HG02571 (cell line): ENCODE results near the gene DIO3.

Experiments
- ATAC-seq: cut with Tn5 transposase; IDR thresholded peaks from one replicate; pipeline ENCODE4 v1.9.1; 2021; ENCODE audit warnings: mild to moderate bottlenecking, moderate library complexity; ENCODE audit not compliant: unreplicated experiment

Gene DIO3

DNA sequence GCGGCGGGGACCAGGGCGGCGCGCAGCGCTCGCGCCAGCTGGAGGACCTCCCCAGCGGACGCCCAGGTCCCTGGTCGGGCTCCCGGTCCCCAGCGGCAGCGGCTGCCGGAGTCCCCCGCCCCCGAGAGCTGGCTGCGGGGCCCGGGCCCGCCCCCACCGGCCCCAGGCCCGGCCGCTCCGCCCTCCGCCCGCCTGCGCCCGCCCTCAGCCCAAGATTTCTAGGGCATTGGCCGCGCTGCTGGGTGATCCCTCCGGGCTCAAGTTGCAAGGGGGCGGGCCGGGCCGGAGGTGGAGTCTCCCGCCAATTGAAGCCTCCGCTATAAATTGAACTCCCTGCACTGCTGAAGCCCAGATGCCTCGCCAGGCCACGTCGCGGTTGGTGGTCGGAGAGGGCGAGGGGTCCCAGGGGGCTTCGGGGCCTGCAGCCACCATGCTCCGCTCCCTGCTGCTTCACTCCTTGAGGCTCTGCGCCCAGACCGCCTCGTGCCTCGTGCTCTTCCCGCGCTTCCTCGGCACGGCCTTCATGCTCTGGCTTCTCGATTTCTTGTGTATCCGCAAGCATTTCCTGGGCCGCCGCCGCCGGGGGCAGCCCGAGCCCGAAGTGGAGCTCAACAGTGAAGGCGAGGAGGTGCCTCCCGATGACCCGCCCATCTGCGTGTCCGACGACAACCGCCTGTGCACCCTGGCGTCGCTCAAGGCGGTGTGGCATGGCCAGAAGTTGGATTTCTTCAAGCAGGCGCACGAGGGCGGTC is at the start of gene DIO3:
DIO3 (plus strand) TSS at position 351 of the 752 bp plus-strand sequence.
- ATAC-seq: no peak

DNA sequence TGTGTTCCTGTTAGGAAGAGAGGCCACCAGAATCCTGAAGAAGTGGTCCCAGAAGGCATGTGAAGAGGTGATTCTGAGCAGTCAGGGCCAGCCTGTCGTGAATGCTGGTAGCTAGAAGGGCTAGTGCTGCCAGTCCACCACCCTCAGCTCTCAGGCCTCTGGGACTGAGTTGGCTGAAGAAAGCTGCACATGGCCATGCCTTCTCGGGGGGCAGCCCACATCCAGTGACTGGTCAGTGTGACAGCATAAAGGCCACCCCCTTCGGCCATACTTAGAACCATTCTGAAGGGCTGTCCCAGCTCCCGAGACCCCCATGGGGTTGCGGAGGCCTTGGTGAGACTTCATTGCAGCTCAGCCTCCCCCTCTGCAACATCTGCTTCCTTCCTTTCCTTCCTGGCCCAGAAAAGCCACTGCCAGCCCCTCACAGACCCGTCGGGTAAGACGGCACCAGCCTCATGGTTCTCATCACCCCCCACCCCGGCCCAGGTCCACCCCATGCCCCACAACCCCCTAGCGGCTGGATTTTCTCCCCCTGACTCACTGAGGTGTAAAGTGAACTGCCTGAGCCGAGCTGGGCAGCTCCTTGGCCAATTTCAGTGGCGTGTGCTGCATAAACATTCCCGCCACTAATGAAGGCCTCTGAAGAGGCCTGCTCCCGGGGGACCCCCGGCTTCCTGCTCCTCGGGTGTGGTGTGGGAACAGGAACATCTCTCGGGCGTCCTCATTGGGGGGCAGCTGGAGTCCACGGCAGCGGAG is 49.5 kb upstream of the DIO3 start:
- no peak for ATAC-seq

DNA sequence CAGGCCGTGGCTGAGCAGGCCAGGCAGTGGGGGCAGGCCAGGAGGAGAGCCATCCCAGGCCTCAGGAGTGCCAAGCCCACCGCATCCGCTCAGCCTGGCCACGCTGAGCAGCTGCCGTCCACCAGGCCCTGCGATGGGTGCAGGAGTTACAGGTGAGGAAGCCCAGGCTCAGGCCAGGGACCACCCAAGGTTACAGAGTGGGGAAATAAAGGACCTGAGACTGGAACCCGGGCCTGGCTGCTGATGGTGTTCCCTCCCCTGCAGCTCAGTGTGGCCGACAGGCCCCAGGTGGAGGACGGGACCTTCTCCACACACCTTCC is 49.0 kb upstream of the DIO3 start:
- no peak for ATAC-seq

DNA sequence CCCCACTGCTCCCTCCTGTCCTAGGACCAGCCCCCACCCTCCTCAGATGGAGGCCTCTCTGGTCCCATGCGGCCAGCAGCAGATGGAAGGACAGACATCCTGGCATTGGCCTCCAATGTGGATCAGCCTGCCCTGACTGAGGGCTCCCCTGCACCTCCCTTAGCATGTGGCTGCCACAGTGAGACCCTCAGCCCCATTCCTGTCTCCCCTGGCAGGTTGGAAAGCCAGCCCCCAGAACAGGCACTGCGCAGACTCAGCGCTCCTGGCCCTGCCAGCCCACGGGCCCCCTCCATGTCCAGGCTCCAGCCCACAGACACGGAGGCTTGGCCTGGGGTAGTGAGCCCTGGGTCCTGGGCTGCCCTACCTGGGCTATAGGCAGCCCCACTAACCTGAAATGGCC is 47.2 kb upstream of the DIO3 start:
- ATAC-seq: no peak

DNA sequence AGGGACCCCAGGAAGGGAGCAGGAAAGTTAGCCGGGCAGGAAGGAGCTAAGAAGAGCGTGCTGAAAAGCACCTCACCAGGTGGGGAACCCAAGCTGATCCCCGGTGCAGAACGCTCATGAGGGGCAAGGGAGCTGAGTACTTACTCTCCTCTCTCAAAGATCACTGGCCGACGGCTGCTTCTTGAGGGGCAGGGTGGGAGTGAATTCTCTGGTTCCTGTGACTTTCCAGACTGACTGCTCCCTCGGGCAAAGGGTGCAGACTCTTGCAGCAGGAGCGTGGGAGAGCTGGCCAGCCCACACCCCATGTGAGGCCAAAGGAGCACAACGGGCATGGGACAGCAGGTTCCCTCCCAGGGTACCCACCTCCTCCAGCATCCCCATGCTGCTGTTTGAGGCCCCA is 44.9 kb upstream of the DIO3 start:
- ATAC-seq: no peak

DNA sequence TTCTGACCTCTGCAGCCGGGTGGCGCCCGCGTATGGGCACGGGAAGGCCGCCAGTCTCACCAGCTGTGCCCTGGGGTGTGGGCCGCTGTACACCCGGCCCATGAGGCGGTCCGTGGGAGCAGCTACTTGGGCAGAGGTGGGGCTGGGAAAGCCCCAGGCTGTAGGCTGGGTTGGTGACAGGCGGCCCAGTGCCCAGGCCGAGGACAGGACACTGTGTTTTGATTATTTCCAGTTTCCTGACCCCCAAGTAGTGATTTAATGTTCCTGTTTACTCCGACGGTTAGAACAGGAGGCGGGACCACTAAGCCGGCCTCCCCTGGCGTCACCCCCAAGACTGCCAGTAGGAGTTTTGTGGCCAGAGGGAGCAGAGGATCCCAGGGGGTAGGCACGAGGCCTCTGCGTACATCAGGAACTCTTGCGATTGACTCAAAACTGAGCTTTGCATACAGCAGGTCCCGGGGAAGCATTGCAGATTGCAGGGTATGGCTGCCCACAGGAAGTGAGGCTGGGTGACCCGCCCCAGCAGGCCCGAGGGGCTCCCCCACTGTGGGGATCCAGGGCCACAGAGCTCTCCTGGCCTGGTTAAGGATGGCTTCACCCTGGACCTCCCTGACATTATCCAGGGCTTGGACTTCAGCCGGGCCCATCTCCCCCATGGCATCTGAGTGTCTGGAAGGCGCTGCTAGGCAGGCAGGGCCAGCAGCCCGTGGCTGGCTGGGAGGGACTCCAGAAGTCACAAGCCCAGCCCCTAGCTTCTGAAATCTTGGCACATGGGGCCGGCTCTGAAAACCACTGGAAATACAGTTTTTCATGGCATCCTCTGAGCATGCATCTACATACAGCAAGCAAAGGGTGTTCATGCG is 42.5 kb upstream of the DIO3 start:
- no peak for ATAC-seq

DNA sequence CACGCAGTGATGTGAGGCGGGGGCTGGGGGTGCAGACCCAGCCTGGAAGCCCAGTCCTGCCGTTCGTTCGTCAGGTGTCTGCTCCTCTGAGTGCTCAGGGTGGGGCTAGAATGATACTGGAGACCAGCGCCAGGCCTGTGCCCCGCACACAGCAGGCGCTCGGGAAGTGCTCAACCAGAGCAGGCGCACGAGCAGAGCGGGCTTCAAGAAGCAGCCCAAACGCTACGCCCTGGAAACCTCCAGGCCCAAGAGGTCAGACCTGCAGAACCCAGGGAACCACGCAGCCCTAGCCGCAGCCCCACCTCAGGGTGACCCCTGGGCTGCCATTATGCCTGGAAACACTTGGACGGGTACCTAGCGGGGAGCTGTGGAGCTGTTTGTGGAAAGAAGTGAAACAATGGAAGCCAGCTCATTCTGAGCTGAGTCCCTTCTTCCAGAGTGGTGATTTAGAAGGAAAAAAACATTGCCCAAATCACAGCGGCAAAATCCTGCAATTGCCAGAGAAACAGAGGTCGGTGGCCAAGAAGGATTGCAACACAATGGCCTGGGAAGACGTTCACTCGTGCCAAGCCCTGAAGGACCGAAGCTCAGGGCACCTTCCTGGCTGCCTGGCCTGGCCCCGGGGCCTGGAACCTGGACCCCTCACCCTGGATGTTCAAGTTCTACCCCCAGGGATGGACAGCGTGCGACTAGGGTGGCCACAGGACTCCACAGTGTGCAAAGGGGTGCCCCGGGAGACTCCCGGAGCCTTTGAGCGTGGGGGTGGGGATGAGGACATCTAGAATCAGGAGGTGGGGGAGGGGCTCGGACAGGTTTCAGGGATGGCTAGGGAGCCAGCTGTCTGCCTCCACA is 40.4 kb upstream of the DIO3 start:
- no peak for ATAC-seq

DNA sequence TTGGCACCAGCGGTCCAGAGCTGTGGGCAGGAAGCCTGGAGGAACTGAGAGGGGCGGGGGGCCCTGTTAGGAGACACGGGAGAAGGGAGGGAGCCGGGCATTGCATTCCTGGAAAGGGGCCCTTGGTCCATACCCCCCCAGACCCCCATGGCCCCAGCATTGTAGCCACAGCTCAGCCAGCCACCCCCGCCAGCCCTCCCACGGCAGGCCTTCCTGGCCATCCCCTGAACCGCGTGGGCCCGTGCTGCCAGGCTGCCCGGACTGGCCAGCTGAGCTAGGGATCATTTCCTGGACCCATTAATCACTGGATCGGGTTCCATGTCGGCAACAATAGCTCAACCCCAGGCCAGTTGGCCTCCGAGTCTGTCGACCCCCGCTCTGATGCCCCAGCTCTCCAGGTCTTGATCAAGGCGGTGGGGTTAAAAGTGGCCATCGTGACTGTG is 39.8 kb upstream of the DIO3 start:
- no peak for ATAC-seq

DNA sequence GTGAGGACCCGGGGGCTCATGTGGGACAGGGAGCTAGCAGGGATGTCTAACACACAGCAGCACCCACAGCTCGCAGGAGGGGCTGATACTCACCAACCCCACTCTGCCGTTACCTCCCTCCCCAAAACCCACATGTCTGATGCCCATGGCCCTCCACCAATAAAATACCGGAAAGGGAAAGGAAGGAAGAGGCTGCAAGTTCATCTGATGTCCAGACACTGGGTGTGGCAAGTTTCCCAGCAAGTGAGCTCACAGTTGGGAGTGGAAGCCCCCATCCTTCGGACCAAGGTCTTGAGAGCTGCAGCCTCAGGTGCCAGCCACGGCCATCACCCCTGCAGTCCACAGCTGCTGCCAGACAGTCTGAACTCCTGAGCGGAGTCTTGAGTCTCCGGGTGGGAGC is 39.3 kb upstream of the DIO3 start:
- no peak for ATAC-seq

DNA sequence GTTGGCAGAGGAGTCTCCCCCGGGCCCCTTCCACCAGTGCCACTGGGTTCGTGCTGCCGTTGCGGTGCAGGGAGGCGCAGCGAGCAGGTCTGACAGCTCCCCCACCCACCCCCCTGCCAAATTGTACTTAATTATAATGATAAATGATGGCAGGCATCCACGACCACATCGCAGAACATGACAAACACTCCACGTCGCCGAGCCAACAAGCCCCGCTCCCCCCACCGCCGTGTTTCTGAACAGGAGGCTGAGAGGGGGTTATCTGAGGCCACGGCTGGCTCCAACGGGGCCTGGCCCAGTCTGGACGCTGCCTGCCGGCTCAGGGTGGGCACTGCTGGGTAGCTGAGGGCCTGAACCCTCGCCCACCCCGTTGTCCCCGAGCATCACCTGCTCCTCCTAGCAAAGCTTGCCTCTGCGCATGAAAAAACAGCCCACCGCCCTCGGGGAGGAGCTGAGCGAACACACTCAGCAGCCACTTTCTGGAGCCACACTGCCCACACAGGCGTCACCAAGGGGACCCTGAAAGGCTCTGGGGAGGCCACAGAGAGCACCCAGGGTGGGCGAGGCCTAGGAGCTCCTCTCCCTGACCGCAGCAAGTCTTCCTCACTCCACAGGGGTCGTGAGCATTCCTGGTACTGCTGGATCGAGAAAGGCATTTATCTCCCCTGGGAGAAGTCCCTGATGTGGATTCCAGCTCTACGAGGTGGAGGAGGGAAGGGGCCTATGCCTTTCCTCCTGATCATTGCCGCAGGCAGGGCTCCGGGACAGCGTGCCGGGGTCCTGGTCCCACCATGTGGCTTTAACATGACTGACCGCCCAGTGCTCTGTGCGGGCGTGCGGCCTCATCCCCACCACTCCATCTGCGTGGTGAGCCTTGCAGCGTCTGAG is 35.4 kb upstream of the DIO3 start:
- no peak for ATAC-seq

DNA sequence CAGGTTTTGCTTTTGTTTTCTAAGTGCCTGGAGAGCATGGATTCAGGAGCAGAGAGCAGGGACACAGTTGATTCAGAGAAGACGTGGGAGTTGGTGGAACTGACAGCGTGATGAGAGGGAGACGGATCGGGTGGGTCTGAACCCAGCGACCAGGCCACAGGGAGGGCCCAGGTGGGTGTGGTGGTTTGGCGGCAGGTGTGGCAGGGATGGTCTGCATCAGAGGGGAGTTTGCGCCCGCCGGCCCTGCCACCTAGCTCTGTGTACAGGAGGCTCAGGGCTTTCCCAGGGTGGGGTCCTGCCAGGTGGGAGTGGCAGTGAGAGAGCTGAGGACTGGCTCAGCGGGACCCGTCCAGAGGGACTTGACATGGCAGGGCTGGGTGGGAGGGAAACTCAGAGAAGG is 33.3 kb upstream of the DIO3 start:
- ATAC-seq: no peak

DNA sequence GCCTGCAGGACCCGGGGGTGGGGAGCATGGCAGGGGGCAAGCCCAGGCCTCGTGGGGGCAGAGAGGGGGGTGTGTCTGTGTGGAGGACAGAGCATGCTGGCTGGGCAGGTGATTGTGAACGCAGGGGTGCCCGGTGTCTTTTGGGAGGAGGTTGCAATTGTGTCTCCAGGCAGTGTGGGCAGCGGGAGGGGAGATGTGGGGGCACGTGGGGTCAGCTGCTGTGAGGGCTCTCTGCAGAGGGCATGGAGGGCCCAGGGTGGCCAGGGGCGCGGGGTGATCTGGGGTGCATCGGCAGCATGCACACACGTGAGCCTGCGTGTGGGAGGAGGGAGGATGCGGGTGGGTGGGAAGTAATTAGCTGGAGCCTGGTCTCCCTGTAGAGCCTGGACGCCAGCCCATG is 32.2 kb upstream of the DIO3 start:
- no peak for ATAC-seq

DNA sequence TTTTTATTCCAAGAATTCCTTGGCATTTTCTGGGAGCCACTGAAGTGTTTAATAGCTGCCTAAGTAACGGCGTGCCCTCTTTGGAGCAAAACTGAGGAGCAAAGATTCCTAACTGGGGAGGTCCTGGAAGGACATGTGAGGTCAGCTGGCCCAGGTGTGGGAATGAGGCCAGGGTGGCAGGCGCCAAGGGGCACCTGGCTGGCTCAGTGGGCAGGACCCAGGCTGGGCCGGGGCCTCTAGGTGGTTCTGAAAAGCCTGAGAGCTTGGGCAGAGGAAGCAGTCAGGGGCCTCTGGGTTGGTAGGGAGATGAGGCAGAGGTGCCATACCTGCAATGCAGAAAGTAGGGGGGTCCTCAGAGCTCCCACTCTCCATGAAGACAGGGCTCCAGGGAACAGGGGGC is 27.1 kb upstream of the DIO3 start:
- ATAC-seq: no peak

DNA sequence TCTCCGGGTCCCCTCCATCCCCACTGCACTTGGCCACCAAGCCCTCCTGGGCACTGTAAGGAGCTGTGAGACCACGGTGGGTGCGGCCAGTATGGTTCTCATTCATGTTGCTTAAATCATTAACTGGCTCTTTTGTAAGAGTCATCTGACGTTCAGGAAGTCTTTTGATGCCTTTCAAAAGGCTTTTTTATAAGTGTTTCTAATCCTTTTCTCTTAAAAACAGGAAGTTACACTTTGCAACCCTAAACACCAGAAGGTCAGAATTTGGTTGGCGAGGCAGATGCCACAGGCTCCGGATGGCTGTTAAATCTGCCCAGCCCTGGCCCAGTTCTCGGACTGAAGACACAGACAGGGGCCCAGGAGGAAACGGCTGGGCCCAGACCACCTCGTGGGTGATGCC is 26.1 kb upstream of the DIO3 start:
- no peak for ATAC-seq

DNA sequence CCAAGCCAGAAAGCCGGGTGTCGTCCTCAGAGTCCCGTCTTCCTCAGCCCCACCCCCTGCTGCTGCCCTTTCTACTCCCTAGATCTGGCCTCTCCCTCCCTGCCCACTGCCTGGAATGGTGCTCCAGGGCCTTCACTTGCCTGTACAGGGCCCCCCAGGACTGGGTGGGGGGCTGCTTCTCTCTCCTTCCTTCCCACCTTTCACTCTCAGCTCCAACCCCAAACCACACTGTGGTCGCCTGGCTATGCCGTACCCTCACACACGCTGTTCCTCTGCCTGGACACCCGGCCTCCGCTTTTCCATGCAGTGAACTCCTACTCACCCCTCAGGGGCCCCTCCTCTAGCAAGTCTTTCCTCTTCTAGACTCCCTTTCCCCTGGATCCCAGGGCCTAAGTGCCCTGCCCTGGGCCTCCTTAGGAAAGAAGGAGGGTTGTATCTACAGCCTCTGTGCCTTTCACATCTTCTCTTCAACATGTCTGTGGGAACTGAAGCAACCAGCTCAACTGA is 25.5 kb upstream of the DIO3 start:
- ATAC-seq: no peak

DNA sequence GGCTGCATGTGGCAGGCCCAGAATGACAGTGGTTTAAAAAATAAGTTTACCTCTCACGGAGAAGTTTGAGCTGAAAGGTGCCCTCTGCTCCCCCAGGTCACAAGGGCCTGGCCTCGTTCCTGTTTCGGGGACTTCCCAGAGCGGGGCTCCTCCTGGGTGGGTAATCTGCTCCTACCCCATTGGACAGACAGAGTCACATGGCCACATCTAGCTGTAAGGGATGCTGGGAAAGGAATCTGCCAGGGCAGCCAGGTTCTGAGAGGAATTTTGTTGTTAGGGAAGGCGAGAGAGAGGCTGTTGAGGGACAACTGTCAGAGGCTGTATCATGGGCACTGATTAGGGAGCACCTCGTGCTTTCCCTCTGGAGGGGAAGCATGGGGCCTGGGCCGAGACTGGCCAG is 24.0 kb upstream of the DIO3 start:
- no peak for ATAC-seq

DNA sequence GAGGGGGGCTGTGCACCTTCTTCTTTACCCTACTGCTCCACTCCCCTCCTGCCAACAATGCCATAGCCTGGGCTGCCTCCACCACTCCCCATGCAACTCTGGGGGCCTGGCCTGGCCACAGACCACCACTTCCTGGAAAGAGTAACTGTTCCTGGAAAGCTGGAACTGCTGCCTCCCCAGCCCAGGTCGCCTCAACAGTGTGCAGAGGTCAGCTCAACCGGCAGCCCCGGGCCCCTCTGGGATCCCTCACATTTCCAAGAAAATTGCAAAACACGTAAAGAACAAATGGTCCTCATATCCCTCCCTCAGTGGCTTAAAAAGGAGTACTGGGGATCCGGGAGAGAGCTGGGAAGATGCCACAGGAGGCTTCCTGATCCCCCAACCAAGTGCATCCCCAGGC is 22.4 kb upstream of the DIO3 start:
- no peak for ATAC-seq

DNA sequence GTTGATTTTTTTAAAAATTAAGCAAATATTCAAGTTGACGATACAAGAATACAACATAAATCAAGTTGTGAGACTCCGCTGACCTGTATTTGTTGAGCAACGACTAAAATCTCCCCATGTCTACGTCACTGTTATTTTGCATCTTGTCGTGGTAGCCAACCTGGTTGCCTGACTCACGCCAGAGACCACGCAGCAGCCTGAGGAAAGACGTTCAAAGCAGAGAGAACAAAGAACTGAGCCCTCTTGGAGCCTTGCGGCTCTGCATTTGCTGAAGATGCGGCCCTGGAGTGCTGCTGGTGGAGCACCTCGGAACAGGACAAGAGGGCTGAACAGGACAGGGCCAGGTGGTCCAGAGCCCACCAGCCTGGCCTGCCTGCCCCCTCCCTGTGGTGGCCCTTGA is 21.4 kb upstream of the DIO3 start:
- no peak for ATAC-seq
